ENCODE measurements around the gene CADPS2.
"Not testable (repeated sequence)": the region's sequence is repeated elsewhere in the genome, so short reads cannot be mapped to it uniquely, and the experiment has no call there.

The CADPS2 gene

DNA sequence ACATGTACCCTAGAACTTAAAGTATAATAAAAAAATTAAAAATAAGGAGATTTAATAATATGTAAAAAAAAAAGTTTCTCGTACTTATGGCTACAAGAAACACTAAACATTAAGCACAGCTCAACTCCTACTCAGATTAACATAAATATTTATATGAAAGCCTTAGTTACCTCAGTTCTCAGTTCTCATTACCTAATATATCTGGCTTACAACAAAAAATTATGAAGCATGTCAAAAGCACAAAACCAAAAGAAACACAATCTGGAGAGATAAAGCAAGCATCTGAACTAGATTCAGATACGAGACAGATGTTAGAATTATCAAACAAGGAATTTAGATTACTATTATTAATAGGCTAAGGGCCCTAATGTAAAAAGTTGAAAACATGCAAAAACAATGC, 227.4 kb downstream of the CADPS2 start:
- DNase-seq, result no peak

DNA sequence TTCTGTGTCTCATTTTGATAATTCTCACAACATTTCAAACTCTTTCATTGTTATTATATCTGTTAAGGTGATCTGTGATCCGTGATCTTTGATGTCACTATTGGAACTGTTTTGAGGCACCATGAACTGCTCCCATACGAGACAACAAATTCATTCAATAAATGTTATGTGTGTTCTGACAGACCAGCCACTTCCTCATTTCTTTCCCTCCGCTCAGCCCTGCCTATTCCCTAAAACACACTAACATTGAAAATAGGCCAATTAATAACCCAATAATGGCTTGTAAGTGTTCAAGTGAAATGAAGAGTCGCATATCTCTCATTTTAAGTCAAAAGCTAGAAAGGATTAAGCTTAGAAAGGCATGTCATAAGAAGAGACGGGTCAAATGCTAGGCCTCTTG, 232.6 kb downstream of the CADPS2 start:
- no peak for DNase-seq

DNA sequence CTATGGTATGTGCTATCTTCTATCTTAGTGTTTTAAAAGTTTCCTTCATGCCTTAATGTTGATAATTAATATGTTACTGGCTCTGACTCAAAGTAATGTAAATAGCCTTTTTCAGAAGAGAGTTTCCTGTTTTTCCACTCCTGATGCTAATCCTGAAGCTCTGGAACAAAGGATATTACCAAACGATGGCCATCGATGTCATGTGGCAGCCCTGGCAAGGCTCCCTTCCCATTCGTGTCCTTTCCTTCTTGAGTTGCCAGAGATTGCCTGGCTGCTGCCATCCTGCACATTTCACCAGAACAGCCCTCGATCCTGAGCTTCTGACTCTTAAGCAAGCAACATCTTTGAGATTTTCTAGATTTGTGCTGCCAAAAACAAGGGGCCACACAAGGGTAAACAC, 233.4 kb downstream of the CADPS2 start:
- DNase-seq, result no peak

DNA sequence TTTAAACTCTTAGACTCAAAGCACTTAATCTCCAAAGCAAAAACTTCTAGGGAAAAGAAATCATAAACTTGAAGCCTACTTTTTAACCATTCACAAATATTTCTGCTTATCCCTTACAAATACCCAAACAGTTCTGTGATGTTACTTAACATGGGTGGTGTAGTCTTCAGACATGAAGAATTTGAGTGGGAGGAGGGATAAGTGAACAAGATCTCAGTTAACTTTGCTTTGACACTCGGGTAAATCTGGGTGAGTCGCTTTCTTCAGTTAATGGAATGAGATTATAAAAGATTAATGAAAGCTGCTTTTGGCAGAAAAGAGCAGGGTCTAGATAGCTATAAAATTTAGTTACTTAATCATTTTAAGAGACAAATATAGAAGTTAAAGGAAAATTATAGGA, 234.8 kb downstream of the CADPS2 start:
- no peak for DNase-seq

DNA sequence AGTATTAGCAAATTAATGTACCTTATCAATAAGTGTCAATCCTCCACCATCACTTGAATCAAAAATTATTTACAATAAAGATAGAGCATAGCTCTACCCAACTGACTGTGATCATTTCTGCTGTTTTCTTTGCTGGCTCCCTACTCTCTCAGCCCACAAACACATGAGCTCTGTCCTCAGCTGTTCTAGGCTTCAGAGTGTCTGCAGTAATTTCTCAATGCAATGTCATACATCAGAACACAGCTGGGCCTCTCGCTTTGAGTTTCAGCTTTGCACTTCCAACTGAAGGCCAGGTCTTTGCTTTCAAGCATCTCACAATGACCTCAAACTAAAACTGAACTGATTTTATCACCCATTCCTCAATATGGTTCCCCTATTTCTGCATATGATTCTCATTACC, 243.0 kb downstream of the CADPS2 start:
- no peak for DNase-seq

DNA sequence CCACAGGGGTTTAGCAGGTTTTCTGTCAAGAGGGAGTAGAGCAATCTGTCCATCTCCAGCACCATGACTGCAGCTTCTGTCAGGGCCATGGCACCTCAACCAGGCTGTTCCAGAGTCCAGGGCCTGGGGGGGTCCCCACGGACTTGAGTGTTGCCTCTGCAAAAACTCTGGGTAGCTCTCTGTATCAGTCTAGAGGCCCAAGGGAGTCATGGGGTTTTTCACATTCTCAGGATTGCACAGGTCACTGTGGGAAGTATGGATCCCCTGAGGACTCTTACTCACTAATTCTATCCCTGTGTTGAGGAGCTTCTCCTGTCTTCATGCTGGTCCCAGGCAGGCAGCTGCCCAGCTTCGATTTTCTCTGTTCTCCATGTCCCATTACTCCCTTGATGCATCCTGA, 247.8 kb downstream of the CADPS2 start:
- DNase-seq, result no peak

DNA sequence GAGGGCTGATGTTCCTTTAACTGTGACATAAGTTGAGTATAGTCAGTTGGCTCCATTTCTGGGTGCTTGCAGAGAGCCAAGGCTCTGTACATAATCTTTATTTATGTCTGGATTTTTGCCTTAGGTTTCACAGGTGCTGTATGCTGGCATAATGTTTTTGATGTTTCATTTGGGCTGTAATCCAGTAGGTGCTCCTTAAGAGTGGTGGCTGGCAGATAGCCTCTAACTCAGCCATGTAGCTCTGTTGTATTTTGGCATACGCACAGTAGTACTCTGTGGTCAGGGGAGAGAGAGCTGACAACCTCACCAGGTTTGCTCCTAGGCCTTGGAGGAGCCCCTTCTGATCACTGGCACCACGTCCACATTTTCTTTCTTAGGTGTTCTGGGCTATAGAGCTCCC, 248.5 kb downstream of the CADPS2 start:
- DNase-seq, result no peak

DNA sequence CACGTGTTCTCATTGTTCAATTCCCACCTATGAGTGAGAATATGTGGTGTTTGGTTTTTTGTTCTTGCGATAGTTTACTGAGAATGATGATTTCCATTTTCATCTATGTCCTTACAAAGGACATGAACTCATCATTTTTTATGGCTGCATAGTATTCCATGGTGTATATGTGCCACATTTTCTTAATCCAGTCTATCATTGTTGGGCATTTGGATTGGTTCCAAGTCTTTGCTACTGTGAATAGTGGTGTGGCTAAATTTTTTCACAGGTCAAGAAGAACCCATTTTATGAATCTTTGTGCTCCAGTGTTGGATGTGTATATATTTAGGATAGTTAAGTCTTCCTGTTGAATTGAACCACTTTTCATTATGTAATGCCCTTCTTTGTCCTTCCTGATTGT, 250.8 kb downstream of the CADPS2 start:
- not testable (repeated sequence) for DNase-seq

DNA sequence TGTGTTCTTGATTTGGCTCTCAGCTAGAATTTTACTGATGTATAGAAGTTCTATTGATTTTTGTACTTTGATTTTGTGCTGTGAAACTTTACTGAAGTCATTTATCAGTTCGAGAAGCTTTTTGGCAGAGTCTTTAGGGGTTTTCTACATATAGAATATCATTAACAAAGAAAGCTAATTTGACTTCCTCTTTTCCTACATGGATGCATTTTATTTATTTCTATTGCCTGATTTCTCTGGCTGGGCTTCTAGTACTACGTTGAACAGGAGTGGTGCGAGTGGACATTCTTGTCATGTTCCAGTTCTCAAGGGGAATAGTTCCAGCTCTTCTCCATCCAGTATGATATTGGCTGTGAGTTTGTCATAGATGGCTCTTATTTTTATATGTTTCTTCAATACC, 252.8 kb downstream of the CADPS2 start:
- DNase-seq, result no peak

DNA sequence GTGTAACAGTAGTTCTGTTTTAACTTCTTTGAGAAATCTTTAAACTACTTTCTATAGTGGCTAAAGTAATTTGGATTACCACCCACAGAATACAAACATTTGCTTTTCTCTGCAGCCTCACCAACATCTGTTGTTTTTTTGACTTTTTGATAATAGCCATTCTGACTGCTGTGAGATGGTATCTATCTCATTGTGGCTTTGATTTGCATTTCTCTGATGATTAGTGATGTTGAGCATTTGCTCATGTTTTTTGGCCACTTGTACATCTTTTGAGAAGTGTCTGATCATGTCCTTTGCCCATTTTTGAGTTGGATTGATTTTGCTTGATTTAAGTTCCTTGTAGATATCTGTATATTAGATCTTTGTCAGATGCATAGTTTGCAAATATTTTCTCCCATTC, 254.0 kb downstream of the CADPS2 start:
- no peak for DNase-seq

DNA sequence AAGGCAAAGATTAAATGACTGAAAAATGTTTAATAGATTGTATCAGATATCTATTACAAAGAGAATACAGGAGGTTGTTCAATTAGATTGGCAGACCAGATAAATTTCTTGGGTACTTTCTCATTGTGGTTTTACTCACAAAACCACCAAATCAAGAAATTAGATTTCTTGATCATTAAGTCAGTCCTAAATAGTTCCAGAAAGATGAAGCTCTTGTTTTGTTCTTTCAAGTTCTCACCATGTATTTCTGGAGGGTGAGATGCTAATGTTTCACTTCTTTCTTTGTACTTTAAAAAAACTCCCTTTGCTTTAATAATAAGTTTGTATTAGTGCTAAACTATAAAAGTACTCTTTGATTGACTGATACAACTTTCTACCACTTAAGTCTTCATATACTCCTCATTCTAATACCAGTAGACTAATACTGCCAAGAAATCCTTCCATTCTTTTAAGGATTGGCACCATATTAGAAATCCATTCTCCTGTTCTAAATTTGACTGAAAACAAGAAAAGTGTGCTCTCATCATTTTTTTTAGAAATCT, 256.8 kb downstream of the CADPS2 start:
- DNase-seq, result no peak

DNA sequence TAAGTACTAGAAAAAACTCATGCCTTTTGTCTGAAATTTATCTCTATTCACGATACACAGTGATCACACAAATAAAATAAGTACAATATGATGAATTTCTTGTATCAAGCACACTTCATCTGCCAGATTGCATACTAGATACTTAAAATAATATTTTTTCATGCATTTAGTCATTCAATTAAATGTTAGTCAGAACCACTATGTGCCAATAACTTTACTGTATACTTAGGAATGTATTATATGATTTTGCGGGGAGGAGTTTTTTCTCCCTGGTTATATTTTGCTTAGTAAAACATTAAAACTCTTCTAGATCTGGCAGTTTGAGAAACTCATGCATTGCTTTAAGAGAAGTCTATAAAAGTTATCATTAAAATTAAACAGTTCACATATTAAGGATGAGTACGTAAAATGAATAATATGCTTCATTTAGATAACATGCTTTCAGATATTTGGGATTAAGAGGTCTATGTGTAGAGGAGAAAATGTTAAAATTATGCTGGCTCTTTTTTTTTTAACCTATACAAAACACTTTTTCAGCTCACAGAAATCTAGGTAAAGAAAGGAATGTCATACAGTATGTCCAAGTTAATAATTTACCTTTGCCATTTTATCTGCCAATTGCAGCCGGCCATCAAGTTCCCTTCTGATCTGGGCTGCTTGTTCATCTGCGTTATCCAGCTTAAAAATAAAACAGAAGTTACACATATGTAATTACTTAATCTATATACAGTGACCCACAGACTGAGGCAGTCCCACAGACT, 257.4 kb downstream of the CADPS2 start:
- no peak for DNase-seq

DNA sequence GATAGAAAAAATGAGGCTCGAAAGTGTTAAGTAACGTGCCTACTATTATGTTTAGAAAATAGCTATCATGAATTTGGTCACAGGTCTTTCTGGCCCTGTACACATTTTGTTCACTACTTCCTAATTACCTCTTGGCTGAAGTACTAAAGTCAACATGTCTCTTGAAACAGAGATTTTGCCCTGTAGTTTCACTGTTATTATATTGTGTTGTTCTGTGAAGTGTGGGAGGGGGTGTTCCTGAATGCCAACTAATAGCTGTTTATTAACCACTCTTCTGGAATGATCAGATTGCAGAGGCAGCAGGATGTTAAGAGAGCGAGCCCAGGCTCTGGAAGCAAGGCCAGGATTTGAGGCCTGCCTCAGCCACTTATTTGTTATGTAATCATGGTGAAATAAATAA, 259.5 kb downstream of the CADPS2 start:
- no peak for DNase-seq

DNA sequence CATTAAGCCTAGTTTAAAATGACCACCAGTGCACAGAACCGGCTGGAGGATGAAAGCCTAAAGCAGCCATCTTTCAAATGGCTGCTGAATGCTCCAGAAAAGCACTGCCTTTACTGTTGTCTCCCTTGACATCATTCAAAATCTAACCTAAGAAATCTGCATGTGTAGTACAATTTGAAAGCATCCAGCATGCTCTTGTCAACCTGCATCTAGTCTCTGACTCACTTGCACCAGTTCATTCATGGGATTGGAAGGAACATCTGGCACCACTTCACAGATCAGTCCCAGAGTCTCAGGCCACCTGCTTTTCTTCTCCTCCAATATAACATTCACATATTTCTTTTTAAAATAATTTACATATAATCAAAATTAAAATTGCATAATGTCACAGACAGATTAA, 263.6 kb downstream of the CADPS2 start:
- no peak for DNase-seq

DNA sequence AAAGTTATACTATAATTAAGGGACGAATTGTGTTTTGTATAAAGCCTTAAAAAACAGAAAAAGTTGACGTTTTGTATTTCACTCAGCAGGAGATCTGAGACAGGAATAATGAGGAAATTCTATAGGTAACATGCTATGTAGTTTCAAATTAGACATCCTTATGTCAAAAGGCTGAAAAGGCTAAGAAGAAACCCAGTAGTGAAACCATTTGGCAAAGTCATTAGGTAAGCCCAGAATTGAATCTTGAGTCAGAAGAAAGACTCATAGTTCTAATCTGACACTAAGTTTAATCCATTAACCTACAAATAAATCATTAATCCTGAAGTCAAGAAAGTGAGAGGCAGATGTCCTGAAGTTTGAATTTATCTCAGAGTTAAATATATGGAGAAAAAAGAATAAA, 266.6 kb downstream of the CADPS2 start:
- no peak for DNase-seq

DNA sequence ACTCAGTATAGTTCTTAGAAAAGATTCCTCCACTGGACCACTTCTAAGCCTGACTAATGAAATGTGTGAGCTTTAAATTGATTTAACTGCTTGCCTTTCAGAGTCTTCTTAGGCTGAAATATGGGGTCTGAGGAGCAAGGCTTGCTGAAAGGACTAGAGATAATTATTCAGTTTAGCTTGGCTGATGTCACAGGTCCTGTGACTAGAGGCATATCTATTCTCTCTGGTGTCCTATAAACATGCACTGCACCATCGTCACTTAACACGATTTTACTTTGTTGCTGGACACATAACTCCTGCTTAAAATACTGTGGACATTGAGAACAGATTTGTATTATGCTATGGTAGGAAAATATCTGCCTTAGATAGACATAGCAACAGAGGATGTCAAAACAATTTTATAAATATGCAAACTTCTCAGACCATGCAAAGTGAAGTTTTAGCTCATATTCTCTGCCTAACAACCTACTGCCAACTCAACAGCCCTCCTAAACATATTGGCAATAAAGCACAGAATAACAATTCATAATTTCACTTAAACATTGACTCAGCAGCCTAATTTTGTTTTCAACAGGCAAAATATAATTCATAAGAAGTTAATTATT, 267.6 kb downstream of the CADPS2 start:
- no peak for DNase-seq

DNA sequence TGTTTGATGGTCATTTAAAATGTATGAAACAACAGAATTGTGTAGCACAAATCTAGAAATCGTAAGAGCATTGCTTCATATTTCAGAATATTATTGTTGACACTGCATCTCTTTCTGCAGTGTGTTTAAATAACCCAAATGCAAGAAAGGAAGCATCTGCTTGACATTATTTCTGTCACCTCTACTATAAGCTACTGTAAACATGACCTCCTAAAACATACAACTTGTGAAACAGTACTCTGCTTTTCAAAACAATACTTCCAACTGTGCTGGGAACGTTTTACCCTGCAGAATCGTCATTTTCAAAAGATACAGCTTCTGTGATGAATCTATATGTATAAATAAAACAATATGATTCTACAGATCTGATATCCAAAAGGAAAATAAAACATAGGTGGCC, 269.3 kb downstream of the CADPS2 start:
- no peak for DNase-seq

DNA sequence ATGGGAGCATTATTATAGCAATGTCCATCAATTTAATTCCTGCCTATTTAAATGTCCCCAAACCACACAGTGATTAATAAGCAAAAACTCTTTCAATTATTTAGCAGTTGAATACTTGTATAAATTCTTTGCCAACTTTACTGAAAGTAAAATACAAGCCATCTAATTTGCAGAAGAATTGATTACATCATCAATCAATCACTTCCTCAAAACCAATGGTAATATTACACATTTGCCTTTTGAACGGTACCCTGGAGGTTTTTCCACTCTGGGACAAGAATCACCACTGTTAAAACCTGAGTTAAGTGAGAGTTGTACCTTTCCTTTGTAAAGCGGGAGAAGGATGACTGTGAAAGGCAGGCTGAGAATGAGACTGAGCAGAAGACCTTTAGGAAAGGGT, 280.3 kb downstream of the CADPS2 start:
- DNase-seq, result no peak

DNA sequence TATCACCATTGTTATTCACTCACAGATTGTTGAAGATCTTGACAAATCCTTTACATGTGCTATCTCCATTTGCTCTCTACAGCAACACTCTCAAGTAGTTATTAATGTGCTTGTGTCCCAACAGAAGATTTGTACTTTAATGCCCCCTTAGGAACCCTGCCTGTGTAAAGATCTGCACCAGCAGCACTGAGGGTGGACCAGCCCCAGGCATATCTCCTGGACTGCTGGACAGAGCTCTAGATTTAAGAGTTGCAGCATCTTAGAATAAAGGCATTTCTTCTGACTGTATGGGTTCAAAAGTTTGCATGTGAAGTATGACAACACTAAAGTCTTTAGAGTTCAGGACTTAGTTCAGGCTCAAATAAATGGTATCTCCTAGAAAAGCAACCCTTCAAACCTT, 282.0 kb downstream of the CADPS2 start:
- DNase-seq, result no peak

DNA sequence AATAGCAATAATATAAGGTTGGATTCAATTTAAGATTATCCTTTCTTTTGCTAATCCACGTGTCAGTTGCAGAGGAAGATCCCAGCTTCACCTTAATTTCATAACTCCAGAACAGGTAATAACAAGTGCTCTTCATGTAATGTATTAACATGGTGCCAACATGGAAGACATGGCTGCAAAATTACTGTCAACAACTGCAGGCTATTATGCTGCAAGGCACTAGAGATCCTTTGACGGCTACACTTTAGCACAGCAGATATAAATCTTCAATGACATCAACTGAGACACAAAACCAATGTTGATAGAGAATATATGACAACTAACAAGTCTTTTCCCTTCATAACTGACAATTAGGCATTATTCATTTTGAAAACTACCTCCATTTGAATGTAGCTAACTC, 283.5 kb downstream of the CADPS2 start:
- DNase-seq, result no peak

DNA sequence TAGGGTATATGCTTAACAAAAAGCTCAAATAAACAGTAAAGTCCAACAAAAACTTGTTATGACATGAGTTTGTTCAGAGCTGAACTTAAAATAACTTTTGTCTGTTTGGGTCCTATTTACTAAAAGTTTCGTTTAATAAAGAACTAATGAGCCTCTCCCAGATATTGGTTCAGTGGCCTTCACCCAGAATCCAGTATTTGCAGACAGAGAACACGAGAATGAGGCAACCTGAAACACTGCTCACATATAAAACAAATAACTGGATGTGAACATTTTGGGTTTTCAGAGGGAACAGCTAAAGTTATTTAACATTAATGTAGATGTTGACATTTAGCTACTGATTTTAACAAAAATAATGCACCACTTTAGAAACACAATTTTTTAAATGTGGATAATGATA, 285.6 kb downstream of the CADPS2 start:
- DNase-seq, result no peak

DNA sequence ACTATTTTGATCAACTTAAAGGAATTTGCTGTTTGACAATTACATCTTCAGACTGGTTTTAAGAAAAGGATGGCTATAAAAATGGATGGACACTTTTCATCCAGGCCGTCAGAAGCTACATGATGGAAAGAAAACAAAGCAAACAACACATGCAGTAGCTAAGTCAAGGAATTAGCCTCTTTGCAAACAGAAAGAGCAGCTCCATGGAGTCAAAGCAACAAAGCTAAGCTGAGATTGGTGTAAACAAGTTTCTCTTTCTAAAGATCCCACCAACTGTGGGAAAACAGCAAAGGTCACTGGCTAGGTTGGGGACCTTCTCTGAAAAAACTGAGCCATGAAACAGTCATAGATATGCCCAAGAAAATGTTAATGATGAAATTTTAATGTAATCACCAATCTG, 286.2 kb downstream of the CADPS2 start:
- no peak for DNase-seq

DNA sequence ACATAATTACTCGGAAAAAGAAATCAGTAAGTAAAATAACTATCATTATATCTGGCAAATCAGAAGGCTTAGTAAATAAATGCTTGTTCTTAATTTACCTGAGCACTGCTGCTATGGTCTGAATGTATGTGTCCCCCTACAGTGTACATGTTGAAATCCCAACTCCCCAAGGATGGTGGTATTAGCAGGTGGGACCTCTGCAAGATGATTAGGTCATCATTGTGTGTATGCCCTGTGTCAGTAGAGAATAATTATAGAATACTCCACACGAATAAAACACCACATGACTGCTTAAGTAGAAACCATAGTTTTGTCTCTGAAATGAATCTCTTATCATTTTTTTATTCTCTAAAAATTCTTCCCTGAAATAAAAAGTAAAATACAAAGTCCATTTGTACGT, 289.0 kb downstream of the CADPS2 start:
- no peak for DNase-seq

DNA sequence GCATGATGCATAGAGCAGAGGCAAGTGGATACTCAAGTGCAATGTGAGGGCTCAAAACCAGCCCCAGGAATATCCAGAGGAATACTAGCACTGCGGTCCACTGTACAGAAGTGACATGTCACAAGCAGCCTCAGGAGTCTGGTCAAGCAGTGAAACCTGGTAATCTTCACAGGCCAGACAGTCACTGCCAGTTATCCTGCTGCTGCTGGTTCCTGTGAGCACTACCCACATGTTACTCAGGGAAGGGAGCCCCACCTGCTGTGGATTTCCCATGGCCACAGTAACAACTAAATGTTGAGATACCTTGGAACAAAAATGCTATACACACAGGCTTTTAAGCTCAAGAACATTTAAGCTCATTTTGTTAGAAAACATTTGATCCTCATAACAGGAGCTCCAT, 290.4 kb downstream of the CADPS2 start:
- no peak for DNase-seq

DNA sequence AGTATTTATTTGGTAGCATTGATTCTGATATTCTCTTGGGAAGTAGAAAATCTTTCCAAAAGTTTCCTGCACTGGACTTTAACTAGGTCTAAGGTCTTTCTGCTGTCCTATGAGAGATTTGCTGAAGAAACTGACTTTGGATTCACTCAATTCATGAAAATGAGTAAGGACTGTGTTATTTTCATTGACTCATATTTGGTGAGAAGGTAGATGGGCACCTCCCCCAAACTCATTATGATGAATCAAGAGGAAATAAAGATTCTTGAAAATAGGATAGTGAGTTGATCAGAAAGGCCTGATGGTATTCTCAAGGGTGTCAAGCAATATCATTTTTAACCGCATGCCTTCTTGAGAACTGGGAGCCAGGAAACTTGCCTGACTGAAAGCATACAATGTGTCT, 297.6 kb downstream of the CADPS2 start:
- no peak for DNase-seq
